B cell (primary cell): ENCODE results near the gene LHX5. TPM values are rescaled to one million over a fixed set of nuclear protein-coding genes. Genes with fewer than 3 reads are reported as not detected.

Experiments used
- ATAC-seq: fragments of 200-7000 bp; cut with Tn5 transposase; one replicate; pipeline ENCODE4 v1.10.0; 2021; ENCODE audit warnings: low read depth, mild to moderate bottlenecking, moderate number of reproducible peaks, moderate library complexity
- CTCF ChIA-PET: fragments of 350-600 bp; sonication (Branson Sonifier 250); formaldehyde crosslinking; loops from one replicate; lab custom pipeline; 2021; ENCODE audit warnings: antibody characterized with exemption, inconsistent platforms; lab: Charles Lee
- POLR2A ChIA-PET: fragments of 350-600 bp; sonication (Branson Sonifier 250); formaldehyde crosslinking; loops from one replicate; lab custom pipeline; 2021; ENCODE audit warnings: antibody characterized with exemption; lab: Charles Lee
- DNase-seq: peaks from one replicate; pipeline ENCODE4 v3.0.0; 2013
- H2AFZ ChIP-seq: 2 replicates; pipeline ENCODE4 v1.6.1; 2012; ENCODE audit warnings: mild to moderate bottlenecking, low read depth, low read length; ENCODE audit not compliant: insufficient read depth, poor library complexity, severe bottlenecking
- H3K27ac ChIP-seq, 2 donors: 1 replicate in 1 of 2; 2 replicates in 1 of 2; pipeline ENCODE4 v1.5.1; 2012 to 2013; ENCODE audit warnings: low read length in 2 of 2, mild to moderate bottlenecking in 2 of 2, moderate library complexity in 1 of 2
- H3K27me3 ChIP-seq, 4 experiments: fragments of 200-600 bp in 1 of 4; sonication (generic) in 1 of 4; replicated peaks in 1 of 4; 1 replicate in 2 of 4; 2 replicates in 2 of 4; pipeline versions ENCODE4 v1.6.1 to v1.7.0; 2013 to 2016; ENCODE audit warnings: low read length in 3 of 4, mild to moderate bottlenecking in 2 of 4, mixed read lengths in 1 of 4, moderate library complexity in 1 of 4; ENCODE audit not compliant: insufficient read depth in 4 of 4, control insufficient read depth in 3 of 4; ENCODE audit errors: control extremely low read depth in 1 of 4
- H3K36me3 ChIP-seq, 2 experiments: replicated peaks in 1 of 2; 1 replicate in 1 of 2; 2 replicates in 1 of 2; pipeline versions ENCODE4 v1.6.1 to v1.7.1; 2013; ENCODE audit warnings: low read length in 1 of 2; ENCODE audit not compliant: insufficient read depth in 2 of 2, control insufficient read depth in 1 of 2; ENCODE audit errors: control extremely low read depth in 1 of 2, extremely low read depth in 1 of 2
- H3K4me1 ChIP-seq, 2 donors: fragments of 200-600 bp in 1 of 2; sonication (generic) in 1 of 2; 1 replicate in 1 of 2; 2 replicates in 1 of 2; pipeline versions ENCODE4 v1.5.1 to v1.6.1; 2013 to 2017; ENCODE audit warnings: low read length in 2 of 2; ENCODE audit not compliant: control insufficient read depth in 2 of 2, insufficient read depth in 2 of 2
- H3K4me2 ChIP-seq: replicated peaks from 2 replicates; pipeline ENCODE3; 2012; ENCODE audit warnings: mild to moderate bottlenecking, low read depth, low read length; ENCODE audit not compliant: poor library complexity, severe bottlenecking
- H3K4me3 ChIP-seq, 5 experiments: fragments of 200-600 bp in 1 of 5; sonication (generic) in 1 of 5; 1 replicate in 3 of 5; 2 replicates in 2 of 5; pipeline versions ENCODE4 v1.5.1 to v1.7.0; 2011 to 2016; ENCODE audit warnings: low read length in 4 of 5, mild to moderate bottlenecking in 4 of 5, low read depth in 2 of 5, control low read depth in 1 of 5, moderate library complexity in 1 of 5; ENCODE audit not compliant: insufficient read depth in 1 of 5; ENCODE audit errors: control extremely low read depth in 1 of 5, extremely low read depth in 1 of 5
- H3K79me2 ChIP-seq: fragments of 200-600 bp; sonication (generic); one replicate; pipeline ENCODE4 v1.6.0; 2016; ENCODE audit warnings: low read length; ENCODE audit not compliant: control insufficient read depth, insufficient read depth
- H3K9ac ChIP-seq: fragments of 200-600 bp; sonication (generic); 2 replicates; pipeline ENCODE4 v1.6.1; 2017; ENCODE audit warnings: mild to moderate bottlenecking, low read length, moderate library complexity
- H3K9me3 ChIP-seq, 3 donors: one replicate each; pipeline versions ENCODE4 v1.6.1 to v1.7.1; 2013; ENCODE audit warnings: low read length in 2 of 3; ENCODE audit not compliant: control insufficient read depth in 2 of 3, insufficient read depth in 1 of 3; ENCODE audit errors: control extremely low read depth in 1 of 3
- H4K20me1 ChIP-seq: 2 replicates; pipeline ENCODE4 v1.6.0; 2012; ENCODE audit warnings: mild to moderate bottlenecking, low read length; ENCODE audit not compliant: insufficient read depth, control insufficient read depth, poor library complexity, severe bottlenecking
- H3K27ac Mint-ChIP-seq: one replicate; pipeline ENCODE4 v1.8.0; 2021; ENCODE audit warnings: mixed read lengths
- H3K27me3 Mint-ChIP-seq: one replicate; pipeline ENCODE4 v1.8.0; 2021; ENCODE audit warnings: mixed read lengths
- H3K4me1 Mint-ChIP-seq: one replicate; pipeline ENCODE4 v1.8.0; 2021; ENCODE audit warnings: mixed read lengths
- H3K4me3 Mint-ChIP-seq: one replicate; pipeline ENCODE4 v1.8.0; 2021; ENCODE audit warnings: mixed read lengths
- H3K9me3 Mint-ChIP-seq: one replicate; pipeline ENCODE4 v1.8.0; 2022; ENCODE audit warnings: mixed read lengths; ENCODE audit not compliant: insufficient read depth
- EZH2 ChIP-seq: IDR thresholded peaks from 2 replicates; pipeline ENCODE4 v1.6.1; 2012; ENCODE audit warnings: borderline replicate concordance, low read depth, mild to moderate bottlenecking, moderate library complexity, low read length; ENCODE audit not compliant: insufficient read depth, poor library complexity, severe bottlenecking
- WGBS: methylation state at CpG from one replicate; pipeline ENCODE4 v1.1.5; 2013; ENCODE audit warnings: missing lambda C conversion rate; ENCODE audit not compliant: insufficient coverage; 5-methylcytosine and 5-hydroxymethylcytosine counted together
- intact Hi-C: fragments of 100-400 bp; cut with micrococcal nuclease; formaldehyde crosslinking; loops from one replicate; pipeline ENCODE4 v1.10.0; 2022
- polyA plus RNA-seq: library from polyadenylated mRNA; depleted of rRNA; stranded (reverse); fragments of >200 nt; gene quantifications from 2 replicates; pipeline ENCODE4 v1.2.3, GENCODE V29; 2012
- total RNA-seq, 2 donors: library from RNA; stranded (reverse); fragments of 120-200 nt in 1 of 2; gene quantifications; 1 replicate in 1 of 2; 2 replicates in 1 of 2; pipeline versions ENCODE4 v1.2.3 to v1.2.4, GENCODE V29; 2013 to 2022
- TF ChIP-seq, protein P1 (sequence below): fragments of 200-600 bp; IDR thresholded peaks from one replicate; pipeline ENCODE4 v1.8.0; 2022; ENCODE audit warnings: antibody characterized with exemption, mild to moderate bottlenecking

LHX5 gene
- total and polyA plus RNA-seq, 2 donors (not counting 1 experiment from before 2014, with no cell fraction given): not detected

- POLR2A ChIA-PET: interaction anchor here (0.5 kb wide), 1 partner anchor 14 kb away, joined by 4 read pairs; no protein-coding TSS in a partner anchor
- DNase-seq: peak; percentile 74
- H3K4me1 Mint-ChIP-seq: peaks cover 20% of the 10 kb centered on the region
Observed at GRCh38 chr12:113422030-113422885, 49.4 kb downstream of the LHX5 start, which contains the start of gene SDSL. TSS of gene SDSL (plus strand) at chr12:113422380. CDS start at chr12:113427983, 5,603 bp downstream.

More at GRCh38 chr12:113422030-113422885, 49.4 kb downstream of the LHX5 start, which contains the start of gene SDSL:
- Mint-ChIP-seq H3K4me3 (peak within 1 kb of the TSS; percentile 79), H3K9me3 (no peaks in the 10 kb centered on the region), H3K27ac (peak within 1 kb of the TSS; percentile 53), H3K27me3 (peaks cover 14% of the 10 kb centered on the region)
- Histone ChIP-seq H3K27me3 (peaks cover 0 to 7% (median 2%) of the 10 kb centered on the region in 4 experiments), H3K79me2 (no peaks in the 10 kb centered on the region), H2AFZ (peak within 1 kb of the TSS; percentile 60), H3K27ac (no peak within 1 kb of the TSS), H3K36me3 (no peaks in the 10 kb centered on the region), H3K4me2 (peak within 1 kb of the TSS; percentile 59), H3K9ac (no peak within 1 kb of the TSS), H3K4me3 (peak within 1 kb of the TSS in 1 of 5 experiments; percentile 8), H3K9me3 (no peaks in the 10 kb centered on the region), H3K4me1 (peaks cover 10 to 18% of the 10 kb centered on the region in 2 donors), H4K20me1 (no peaks in the 10 kb centered on the region)
- no peak for TF ChIP-seq EZH2
- TF ChIP-seq, protein P1, sequence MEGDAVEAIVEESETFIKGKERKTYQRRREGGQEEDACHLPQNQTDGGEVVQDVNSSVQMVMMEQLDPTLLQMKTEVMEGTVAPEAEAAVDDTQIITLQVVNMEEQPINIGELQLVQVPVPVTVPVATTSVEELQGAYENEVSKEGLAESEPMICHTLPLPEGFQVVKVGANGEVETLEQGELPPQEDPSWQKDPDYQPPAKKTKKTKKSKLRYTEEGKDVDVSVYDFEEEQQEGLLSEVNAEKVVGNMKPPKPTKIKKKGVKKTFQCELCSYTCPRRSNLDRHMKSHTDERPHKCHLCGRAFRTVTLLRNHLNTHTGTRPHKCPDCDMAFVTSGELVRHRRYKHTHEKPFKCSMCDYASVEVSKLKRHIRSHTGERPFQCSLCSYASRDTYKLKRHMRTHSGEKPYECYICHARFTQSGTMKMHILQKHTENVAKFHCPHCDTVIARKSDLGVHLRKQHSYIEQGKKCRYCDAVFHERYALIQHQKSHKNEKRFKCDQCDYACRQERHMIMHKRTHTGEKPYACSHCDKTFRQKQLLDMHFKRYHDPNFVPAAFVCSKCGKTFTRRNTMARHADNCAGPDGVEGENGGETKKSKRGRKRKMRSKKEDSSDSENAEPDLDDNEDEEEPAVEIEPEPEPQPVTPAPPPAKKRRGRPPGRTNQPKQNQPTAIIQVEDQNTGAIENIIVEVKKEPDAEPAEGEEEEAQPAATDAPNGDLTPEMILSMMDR: no peak
- WGBS: 26% methylated on average over 10 of the region's 13 CpGs
- CTCF ChIA-PET: interaction anchor here (0.7 to 1.2 kb wide), 2 partner anchors 225 to 227 kb away, joined by 3 to 4 read pairs; no protein-coding TSS in a partner anchor
- intact Hi-C loops: loop anchor here (1.0 kb wide), 1 partner anchor 64 kb away; the partner anchor contains the start of gene PLBD2
- ATAC-seq: peak; percentile 93
